HG03108 (cell line): ENCODE measurements around the gene XIST.
"Not testable (repeated sequence)": the region's sequence is repeated elsewhere in the genome, so short reads cannot be mapped to it uniquely, and the experiment has no call there.

Experiments
- ATAC-seq: cut with Tn5 transposase; IDR thresholded peaks from one replicate; pipeline ENCODE4 v1.9.1; 2021; ENCODE audit warnings: moderate library complexity; ENCODE audit not compliant: unreplicated experiment

Gene XIST

DNA sequence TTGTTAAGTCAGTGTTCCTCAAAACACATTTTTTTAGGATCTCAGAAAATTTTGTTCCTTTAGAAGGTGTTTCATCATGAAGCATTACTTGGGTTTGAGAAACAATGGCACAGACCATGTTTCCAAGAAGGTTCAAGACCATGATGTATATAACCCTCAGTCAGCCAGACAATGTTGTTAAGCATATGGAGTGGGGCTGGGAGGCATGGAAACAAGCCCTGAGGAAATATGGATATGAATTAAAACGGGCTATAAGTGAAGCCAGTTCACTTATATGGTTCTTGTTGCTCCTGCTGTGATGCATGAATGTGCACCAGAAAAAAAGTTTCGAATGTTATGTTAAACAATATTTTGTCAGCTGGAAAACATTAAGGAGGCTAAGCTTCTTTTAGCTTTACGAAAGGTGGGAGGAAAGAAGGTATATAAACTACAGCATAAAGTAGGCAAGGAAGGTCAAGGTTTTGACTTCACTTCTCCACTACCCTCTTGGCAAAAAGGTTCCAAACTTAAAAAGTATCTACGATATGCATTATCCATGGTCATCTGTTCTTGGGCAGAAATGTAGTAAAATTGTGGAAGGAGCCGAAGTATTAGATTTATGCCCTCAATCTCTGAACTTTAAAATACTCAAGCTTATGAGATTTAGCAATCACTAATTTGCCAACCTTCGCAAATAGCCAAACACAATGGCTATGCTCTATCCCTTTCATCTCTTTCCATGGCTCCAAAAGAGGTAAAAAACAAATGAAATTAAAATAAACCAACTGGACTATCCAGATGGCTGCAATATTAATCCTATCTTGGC lies 12.2 kb downstream of the XIST start:
- ATAC-seq, result no peak

DNA sequence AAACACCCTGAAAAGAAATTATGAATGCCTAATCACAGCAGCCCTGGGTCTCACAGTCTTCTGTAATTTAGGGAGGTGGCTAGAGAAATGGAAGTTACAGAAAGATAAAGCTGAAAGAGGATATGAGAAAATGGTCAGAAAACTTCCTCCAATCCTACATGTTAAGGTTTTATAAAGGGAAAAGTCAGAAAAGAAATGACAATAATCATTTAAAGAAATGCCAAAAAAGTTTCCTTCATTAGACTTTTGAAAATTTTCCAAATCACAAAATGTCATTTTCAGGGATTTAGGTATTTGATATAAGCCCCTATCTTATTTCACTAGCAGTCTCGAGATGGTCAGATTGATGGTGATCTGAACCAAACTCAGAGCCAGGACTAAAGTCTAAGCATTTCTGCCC lies 13.4 kb downstream of the XIST start:
- no peak for ATAC-seq

DNA sequence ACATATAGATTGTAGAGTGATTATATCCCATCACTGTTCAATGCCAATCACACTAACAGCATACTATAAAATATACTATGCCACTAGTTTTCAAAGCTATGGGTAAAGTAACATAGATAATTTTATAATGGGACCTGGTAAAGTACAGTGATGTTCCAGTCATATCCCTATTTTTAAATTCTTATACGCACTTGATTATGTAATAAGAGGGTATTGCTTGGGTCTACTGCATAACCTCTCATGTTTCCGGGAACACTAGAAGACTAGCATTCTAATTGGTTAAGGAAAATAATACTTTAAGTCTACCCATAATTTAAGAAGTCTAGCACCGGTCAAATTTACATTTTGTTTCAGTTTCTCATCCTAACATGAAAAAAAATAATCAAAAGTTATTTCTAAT lies 14.4 kb downstream of the XIST start:
- ATAC-seq, result no peak

DNA sequence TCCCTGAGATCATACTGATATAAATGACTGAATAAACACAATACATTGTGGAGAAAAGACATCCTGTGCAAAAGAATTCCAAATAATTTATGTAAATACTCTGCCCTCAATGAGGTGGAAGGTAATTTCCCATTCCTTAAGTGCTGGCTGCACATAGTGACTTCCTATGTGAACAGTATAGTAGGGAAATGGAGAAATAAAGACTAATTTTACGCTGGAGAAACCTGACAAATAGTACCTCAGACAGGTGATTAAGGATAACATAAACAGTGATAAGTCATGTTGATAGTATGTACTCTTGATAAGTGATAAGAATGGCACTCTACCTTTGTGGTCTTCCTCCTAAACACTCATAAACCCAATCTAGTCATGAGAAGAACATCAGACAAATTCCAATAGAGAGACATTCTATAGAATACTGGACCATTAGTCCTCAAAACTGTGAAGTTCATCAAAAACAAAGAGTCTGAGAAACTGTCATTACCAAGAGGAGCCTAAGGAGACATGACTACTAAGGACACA lies 15.5 kb downstream of the XIST start:
- ATAC-seq, result no peak

DNA sequence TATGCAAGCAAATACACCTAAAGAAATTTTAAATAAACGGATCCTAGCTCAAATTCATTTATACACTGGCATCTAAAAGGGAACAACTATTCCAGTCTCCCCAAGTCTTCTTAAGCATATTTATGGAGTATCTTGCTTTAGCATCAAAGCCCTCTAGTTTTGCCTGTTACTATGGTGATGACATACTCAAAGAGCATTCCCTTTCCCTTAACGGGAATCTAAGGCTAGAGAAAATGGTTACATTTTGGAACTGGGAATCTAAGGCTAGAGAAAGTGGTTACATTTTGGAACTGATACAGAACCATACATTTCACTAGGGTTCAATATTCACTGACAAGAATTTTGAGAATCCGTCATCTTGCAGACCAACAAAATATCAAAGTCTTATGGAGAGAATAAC lies 18.3 kb downstream of the XIST start:
- ATAC-seq, result no peak

DNA sequence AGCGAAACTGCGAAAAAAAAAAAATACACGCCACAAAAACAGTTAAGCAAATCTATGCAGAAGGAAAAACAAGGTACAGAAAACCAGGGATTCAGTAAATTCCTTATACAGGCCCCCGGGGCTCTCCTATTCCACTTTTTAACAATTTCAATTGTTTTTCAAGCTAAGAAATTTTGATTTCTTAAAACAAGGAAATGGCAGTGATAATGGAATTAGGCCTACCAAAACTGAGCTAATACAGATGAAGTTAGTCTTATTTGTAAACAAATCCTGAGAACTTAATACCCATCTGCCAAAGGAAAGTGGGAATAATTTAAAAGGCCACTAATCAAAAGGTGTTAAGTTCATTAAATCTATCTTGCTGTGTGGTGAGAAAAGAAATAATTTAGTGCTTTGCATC lies 20.2 kb downstream of the XIST start:
- ATAC-seq, result no peak

DNA sequence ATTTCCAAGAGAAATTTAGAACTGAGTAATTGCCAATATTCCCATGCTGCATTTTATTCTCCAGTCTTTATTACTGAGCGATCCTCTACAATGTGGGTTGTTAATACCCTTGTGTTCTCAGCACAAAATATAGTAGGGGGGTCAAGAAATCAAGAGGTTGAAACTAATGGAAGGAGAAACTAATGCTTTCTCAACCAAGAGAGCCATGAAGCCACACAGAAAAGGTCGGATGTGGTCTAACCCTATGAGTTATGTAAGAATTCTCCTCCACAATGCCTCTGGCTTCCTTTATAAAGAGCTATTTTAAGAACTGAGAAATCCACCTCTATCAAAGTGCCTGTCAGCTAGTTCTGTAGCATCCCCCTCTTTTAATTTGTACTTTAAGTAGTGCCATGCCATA lies 21.0 kb downstream of the XIST start:
- ATAC-seq, result no peak

DNA sequence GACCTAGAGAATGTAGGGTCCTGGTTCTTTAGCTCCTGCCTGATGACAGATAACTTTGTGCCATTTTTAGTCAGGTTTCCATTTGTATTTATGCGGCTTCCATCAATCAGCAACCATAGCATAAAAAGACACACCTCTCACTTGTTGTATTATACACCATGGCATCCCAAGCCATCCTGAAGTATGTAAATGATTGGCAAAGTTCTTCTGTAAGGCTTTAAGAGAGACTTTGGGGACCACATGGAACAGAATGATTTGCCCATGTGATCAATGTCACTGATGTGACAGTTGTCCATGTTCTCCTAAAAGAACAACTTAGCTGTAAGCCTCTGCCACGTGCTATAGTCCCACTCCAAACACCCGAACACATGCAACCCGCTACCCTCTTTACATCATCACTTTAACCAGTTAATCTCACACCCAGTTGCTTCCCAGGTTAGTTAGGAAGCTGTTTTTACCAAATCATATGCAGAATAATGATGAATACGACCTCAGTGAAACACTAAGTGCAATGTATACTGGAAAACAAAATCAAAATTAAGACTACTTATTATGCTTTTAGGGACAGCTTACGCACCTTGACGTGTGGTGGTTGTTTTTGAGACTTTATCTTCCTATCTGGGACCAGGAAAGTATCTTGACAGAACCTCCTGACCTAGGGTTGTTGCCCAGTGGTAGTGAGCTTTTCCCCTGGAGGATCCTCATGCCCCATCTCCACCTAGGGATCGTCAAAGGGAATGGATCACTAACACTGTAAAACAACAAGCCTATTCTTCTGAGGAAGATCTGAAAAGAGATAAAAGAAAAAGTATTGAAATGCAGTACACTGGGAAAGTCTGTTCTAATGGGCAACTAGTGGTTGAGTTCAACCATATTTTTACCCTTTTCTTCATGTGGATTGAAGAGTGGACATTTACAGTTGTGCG lies 21.8 kb downstream of the XIST start:
- no peak for ATAC-seq

DNA sequence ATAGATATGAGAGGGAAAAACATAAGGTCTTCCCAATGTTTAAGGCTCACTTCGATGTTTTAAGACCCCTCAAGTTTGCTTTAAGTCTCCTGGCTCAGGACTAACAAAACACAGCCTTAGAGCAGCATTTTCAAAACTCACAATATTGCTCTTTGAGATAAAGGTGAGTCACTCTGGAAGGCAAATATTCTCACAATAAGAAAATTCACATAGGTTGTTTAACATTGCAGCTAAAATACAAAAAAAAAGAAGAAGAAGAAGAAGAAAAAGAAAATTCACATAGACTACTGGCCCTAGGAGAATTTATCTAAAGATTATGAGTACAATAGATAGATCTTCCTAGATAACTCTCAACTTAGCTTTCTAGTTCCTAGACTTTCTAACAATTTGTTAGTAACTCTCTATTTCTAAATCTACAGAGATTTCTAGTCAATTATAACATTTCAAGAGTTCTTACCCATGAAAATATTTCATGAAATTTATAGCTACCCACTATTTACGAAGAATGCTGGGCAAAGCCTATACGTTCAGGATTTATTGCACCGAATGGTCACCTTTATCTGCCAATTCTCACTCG lies 22.5 kb downstream of the XIST start:
- no peak for ATAC-seq

DNA sequence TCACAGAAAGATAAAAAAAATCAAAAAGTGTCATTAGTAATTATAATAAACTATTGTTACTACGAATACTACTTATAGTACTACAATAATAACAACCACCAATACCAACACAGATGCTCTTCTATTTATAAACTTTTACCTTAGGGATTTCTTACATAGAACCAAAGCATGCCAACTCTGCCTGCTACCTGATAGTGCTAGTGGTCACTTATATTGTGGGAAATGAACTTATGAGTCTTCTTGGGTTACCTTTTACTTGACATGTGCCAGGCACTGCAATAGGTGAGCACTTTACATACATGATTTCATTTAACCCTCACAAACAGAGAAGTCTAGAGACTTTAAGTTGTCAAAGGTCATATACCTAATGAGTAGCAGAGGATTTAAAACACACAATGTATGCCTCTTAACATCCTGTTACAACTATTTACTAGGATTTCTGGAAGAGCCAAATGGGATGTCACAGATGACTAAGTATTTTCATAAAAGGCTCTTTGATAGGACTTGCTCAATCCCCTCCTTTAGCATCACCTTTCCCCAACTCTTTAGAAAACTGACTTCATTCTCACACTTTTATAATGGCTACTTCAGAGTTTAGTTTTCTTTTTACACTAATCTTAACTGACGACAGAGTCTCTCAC lies 24.3 kb downstream of the XIST start:
- no peak for ATAC-seq

DNA sequence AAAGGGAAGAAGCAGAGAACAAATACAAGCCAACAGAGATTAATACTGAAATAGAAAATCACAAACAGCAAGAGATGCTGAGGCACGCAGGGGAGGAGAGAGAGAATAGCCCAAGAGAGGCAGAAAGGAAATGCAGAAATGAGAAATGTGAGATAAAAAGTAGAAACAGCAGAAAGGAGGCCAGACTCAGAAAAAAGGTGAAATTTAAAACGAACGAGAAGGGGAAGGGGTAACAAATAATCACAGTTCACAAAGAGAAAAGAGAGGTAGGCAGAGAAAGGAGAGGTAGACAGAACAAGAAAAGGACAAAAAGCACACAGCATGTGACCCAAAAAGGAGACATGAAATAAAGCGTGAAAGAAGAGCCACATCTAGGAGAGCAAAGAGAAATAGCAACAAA lies 25.1 kb downstream of the XIST start:
- no peak for ATAC-seq

DNA sequence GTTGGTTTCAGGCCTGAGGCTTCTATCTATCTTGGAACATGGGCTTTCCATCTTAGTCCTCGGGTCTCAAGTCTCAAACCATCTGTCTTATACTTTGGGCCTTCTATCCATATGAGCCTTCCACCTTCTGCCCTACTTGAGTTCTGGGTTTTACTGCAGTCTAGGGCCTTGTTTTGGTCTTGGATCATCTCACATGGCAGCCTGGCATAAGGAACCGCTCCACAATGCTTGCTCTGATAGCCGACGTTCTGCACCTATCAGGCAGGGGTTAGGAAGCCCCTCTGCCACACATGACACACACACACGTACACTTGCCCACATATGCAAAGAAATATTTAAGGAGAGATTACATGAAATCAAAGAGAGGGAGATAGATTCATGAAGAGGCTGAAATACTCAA lies 25.5 kb downstream of the XIST start:
- ATAC-seq, result no peak

DNA sequence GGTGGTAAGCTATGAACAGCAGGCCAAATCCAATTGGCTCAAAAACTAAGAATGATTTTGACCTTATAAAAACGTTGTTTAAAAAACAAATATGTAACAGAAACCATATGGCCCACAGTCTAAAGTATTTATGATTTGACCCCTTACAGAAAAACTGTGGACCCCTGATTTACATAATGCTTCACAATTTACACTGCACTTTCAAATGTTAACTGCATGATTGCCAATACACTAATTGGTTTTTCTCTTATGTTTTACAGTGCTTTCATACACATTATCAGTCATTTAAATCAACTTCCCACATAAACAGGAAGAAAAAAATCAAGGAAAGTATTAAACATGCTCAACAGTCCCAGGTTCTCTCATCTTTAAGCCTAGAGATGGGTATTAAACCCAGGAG lies 26.9 kb downstream of the XIST start:
- no peak for ATAC-seq

DNA sequence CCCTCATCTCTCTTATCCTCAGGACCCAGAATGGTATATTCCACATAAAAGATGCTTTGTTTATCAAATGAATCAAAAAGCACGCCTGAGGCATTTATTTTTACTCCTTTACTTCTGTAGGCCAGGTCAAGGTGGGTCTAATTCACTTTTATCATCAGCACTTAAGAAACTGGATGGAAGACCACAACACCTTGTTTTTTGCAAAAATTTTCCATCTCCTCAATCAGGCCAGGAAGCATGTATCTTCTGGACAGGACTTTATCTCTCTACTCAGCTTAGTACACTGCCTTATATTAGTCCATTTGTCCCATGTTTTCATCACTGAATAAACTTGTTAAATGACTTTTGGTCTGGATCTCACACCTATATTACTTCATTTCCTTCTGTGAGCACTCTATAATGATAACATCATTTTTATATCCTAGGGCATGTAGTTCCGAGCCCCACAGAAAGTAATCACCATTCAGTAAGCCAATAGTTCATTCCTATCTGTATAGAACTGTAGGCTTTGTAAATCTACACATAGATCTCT lies 29.0 kb downstream of the XIST start:
- ATAC-seq, result no peak

DNA sequence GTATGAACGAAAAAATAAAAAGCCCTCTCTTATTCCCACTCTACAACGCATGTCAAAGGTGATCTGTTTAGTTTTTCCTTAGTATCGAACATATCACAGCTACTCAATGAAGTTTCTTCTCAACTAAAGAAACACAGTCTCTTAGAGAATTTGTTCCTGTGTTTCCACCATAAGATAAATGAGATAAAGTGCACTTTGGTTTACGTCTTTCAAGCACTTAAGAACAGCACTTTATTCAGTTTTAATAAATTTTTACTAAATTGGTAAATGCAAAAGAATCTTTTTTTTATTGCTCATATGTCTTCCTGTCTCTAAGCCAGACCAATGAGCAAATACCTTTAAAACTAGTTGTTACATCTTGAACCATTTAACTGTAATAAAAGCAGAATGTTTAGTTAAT lies 29.7 kb downstream of the XIST start:
- no peak for ATAC-seq

DNA sequence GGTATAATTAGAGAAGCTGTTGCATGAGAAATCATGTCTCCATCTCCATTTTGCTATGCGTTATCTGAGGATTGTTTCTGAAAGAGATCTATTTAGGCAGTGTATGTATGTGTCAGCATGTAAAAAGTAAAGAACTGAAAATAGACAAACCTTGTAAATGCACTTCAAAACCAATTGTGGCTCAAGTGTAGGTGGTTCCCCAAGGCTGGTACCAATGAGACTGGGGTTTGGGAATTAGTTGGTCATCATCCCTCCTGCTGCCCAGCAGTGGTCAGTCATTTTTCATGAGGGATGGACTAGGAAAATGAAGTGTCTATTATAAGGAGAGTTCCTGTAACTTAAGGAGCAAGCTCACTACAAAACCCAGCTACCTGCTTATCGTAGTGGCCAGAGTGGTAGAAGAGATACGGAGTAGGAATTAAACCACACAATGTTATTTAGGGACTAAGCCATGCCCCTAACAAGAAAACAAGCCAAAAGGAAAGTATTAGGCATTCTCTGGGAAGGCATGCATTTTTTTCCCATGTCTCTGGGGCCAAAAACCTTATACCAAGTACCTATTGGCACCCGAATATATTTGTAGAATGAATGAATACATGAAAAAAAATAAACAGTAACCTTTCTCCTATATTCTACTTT lies 30.5 kb downstream of the XIST start:
- no peak for ATAC-seq

DNA sequence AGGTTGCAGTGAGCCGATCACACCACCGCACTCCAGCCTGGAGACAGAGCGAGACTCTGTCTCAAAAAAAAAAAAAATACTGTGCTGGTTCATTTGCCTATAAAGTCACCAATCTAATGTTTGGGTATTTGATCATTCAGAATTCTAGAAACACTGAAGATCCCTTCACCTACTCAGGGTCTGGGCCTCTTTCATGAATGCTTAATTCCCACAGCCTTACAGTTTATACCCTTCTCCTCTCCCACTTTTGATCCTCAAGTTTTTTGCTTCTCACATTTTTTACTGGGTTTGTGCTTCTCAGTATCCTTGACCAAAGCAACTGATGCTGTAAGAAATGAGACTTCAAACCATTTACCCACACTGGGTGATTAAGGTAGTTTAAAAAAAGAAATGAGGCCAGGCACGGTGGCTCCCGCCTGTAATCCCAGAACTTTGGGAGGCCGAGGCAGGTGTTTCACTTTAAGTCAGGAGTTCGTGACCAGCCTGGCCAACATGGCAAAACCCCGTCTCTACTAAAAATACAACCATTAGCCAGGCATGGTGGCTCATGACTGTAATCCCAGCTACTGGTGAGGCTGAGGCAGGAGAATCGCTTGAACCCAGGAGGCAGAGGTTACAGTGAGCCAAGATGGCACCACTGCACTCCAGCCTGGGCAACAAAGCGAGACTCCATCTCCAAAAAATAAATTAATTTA lies 32.5 kb downstream of the XIST start:
- not testable (repeated sequence) for ATAC-seq

DNA sequence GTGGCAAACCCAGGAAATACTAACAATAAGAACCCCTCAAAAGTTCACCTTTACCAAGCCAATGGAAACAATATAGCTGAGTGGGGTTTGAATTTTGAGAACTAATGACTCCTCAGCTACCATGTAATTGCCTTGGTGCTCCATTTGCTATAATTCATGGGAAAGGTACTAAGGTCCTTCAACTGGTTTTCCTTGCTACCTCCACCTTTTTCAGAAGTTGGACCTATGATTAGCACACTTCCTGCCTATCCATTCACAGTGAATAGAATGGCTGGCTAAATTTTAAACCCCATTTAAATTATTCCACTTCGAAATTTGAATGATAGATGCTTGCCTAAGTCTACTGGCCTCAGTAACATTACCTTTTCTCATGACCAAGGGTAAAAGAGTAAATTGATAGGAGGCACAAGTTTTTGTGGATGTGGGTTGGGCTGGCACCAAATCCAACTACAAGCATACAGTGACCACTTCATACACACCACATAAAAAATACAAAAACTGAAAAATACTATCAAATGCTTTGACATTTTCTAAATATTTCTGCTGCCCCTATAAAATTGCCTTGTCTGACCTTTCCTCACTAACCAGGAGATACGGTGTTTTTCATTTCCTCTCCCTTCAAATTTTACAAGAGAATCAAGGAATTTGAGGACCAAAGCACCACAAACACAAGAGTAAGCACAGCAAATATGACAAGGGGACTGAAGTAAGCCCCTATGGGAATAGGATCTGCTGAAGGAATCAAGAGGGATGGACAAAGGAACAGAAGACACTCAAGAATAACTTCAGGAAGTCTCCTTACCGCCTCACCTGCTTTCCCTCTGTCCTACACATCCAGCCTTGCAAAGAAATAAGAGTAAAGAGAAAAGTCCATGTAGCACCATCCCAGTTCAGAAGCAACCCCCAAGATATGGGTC lies 34.1 kb downstream of the XIST start:
- ATAC-seq, result no peak
